NB4 (cell line): ENCODE results near the gene GRHL1.

Source experiments
- CTCF ChIP-seq: IDR thresholded peaks from one replicate; pipeline ENCODE4 v1.5.1; 2012; ENCODE audit warnings: low read depth, low read length
- MAX ChIP-seq: IDR thresholded peaks from 2 replicates; pipeline ENCODE4 v1.6.1; 2011; ENCODE audit warnings: low read depth, low read length
- MYC ChIP-seq: IDR thresholded peaks from 2 replicates; pipeline ENCODE4 v1.6.1; 2011; ENCODE audit warnings: low read depth, low read length
- POLR2A ChIP-seq: IDR thresholded peaks from 2 replicates; pipeline ENCODE4 v1.6.1; 2011; ENCODE audit warnings: mild to moderate bottlenecking; ENCODE audit not compliant: insufficient read length; ENCODE audit errors: extremely low read depth

DNA sequence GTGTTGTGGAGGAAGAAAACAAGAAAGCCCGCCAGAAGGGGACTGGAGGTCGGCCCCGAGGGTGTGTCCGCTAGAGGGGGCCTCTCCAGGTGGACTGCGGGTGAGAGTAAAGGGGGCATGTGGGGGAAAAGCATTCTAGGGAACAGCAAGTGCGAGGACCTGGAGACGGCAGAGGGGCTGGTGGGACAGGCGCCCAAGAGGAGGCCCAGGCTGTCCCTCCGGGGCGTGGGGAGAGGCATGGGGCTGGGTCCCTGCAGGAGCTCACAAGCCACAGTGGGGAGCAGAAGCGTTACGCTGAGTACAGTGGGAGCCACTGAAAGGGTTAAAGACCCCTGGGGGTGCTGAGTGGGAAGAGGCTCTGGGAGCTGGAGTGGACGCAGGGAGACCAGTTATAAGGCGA, 90.2 kb downstream of the GRHL1 start:
- no peak for TF ChIP-seq CTCF
- no peak for TF ChIP-seq POLR2A
- no peak for TF ChIP-seq MAX
- TF ChIP-seq MYC, result no peak
